ENCODE results near the gene SMIM11. TPM values are rescaled to one million over a fixed set of nuclear protein-coding genes. Genes with fewer than 3 reads are reported as not detected.
"Not testable (repeated sequence)": the region's sequence is repeated elsewhere in the genome, so short reads cannot be mapped to it uniquely, and the experiment has no call there.

The SMIM11 gene
- total RNA-seq, 1 donor from 2014 or later, result 29.2 TPM

- ATAC-seq; intact Hi-C loops (cut with DNase I): not testable (repeated sequence)
Measured at GRCh38 chr21:34400522-34400921, 25.2 kb downstream of the SMIM11 start.

GRCh38 chr21:34404742-34405141 is 29.4 kb downstream of the SMIM11 start:
- ATAC-seq; DNase-seq (ENCODE audit: low spot score); intact Hi-C loops (cut with DNase I): not testable (repeated sequence)

More at GRCh38 chr21:34400522-34400921, 25.2 kb downstream of the SMIM11 start:
- DNase-seq (ENCODE audit: low spot score), result not testable (repeated sequence)

GRCh38 chr21:34405686-34406085 is 30.4 kb downstream of the SMIM11 start:
- not testable (repeated sequence) for ATAC-seq

GRCh38 chr21:34406102-34406501 is 30.8 kb downstream of the SMIM11 start:
- ATAC-seq; intact Hi-C loops (cut with DNase I); DNase-seq (ENCODE audit: low spot score): not testable (repeated sequence)

More at GRCh38 chr21:34405686-34406085, 30.4 kb downstream of the SMIM11 start:
- intact Hi-C loops (cut with DNase I); DNase-seq (ENCODE audit: low spot score): not testable (repeated sequence)

- intact Hi-C loops (cut with DNase I); DNase-seq (ENCODE audit: low spot score); ATAC-seq: not testable (repeated sequence)
Measured at GRCh38 chr21:34406676-34407075, 31.4 kb downstream of the SMIM11 start.

- ATAC-seq; intact Hi-C loops (cut with DNase I); DNase-seq (ENCODE audit: low spot score): not testable (repeated sequence)
Measured at GRCh38 chr21:34407294-34407693, 32.0 kb downstream of the SMIM11 start.

- intact Hi-C loops (cut with DNase I); ATAC-seq; DNase-seq (ENCODE audit: low spot score): not testable (repeated sequence)
Measured at GRCh38 chr21:34417448-34418077, 42.3 kb downstream of the SMIM11 start.

GRCh38 chr21:34423805-34424204 is 48.5 kb downstream of the SMIM11 start, which contains the start of gene SMIM34:
TSS of gene SMIM34 (minus strand) at chr21:34423951. CDS start at chr21:34423839, 112 bp downstream.
- DNase-seq (ENCODE audit: low spot score); ATAC-seq; intact Hi-C loops (cut with DNase I): not testable (repeated sequence)

- intact Hi-C loops (cut with DNase I); ATAC-seq; DNase-seq (ENCODE audit: low spot score): not testable (repeated sequence)
Measured at GRCh38 chr21:34427339-34427738, 52.0 kb downstream of the SMIM11 start.

GRCh38 chr21:34428441-34428840 is 53.1 kb downstream of the SMIM11 start:
- DNase-seq (ENCODE audit: low spot score); ATAC-seq; intact Hi-C loops (cut with DNase I): not testable (repeated sequence)

- intact Hi-C loops (cut with DNase I); ATAC-seq; DNase-seq (ENCODE audit: low spot score): not testable (repeated sequence)
Measured at GRCh38 chr21:34429710-34430109, 54.4 kb downstream of the SMIM11 start.

Other genes starting within 250 kb of the SMIM11 start
- gene KCNE2, start 11.5 kb upstream of the SMIM11 start, total RNA-seq, result 2.2 TPM
- gene SMIM34, start 48.4 kb downstream of the SMIM11 start, total RNA-seq, result not detected
- 2.5 TPM for gene KCNE1, start 136.7 kb downstream of the SMIM11 start, total RNA-seq
- gene RCAN1, start 239.6 kb downstream of the SMIM11 start, total RNA-seq, result 60.9 TPM

Measured in sciatic nerve (tissue), 2 donors.